GM18861 (cell line): Measurements from ENCODE around the gene MIPOL1.

Experiments
- ATAC-seq: cut with Tn5 transposase; IDR thresholded peaks from one replicate; pipeline ENCODE4 v1.9.1; 2021; ENCODE audit not compliant: unreplicated experiment

MIPOL1 gene

DNA sequence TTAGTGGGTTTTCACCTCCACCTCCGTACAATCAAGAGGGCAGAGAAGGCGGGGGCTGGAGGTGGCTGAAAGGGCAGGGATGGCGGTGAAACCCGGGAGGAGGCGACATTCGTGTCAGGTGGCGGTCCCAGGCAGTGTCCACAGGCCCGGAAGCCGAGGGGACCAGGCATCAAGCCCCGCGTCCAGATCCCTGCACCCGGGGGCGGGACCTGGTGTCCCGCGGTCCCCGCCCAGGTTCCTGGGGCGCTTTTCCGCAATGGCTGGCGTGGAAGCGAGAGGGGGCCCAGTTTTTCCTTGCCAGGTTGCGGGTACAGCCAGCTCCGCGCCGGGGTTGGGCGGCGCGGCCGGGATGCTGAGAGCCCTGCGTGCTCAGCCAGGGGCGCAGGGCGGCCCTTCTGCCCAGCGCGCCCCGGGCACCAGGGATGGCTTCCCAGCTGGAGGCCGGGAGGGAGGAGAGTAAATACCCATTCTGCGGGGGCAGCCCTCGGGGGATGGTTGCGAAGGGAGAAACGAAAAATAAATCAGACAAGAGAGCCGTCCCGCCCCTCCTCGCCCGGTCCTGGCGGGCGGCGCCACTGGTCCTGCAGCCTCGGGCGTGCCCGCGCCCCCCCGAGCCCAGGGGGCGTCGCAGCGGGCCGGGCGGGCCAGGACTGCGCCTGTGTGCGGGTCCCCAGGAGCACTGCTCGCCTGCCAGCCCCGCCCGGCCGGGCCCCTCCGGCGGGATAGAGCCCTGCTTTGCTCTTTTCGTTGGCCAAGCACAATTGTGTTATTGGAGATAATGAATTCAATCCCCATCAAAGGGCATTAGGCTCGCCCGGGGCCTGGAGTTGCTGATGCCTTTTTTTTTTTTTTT lies 385.8 kb downstream of the MIPOL1 start:
- no peak for ATAC-seq

- ATAC-seq: no peak
Measured at GRCh38 chr14:37584211-37585100, 386.7 kb downstream of the MIPOL1 start.

- ATAC-seq: no peak
Measured at GRCh38 chr14:37585101-37585511, 387.4 kb downstream of the MIPOL1 start.

GRCh38 chr14:37585971-37586796 lies 388.4 kb downstream of the MIPOL1 start:
- no peak for ATAC-seq

DNA sequence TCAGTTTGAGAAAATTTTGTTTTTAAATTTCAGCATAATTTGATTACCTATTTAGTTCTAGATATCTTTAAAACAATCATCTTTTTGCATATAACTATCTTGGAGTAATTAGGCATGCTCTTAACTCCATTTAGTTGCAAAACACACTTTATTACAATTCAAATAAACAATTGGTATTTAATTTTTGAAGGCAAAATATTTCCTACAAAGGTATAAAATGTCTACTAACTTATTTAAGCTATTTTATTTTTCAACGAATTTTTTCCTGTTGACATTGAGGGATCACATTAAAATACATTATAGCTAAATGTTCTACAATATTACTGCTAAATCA lies 389.0 kb downstream of the MIPOL1 start:
- ATAC-seq: no peak

DNA sequence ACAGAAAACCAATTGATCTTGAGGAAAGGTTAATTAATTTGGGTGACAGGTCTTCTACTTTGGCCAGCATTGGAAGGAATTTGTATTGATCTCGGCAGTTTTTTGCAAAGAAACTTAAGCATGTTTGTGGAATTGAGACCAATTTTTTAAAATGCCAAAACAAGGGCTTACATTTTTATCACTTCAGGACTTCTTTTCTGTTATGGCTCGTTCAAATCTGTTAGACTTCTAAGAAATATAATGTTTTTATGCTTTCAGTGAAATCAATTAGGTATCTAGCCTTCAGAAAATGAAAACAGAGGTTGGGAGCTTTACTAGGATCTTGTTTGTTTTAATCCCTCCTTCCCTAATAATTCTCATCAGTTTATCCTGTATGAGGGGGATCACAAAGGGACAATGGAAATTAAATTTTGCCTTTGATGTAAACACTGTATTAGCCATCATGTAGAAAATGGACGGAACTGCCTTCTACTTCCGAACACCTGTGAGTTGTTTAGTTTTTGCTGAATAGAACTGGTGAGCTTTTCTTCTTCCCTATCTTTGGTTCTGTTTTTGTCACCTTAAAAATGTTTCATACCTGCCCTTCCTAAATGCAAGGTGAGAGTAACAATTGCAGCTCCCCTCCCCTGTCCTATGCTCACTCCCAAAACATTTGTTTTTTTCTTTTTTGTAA lies 389.5 kb downstream of the MIPOL1 start:
- no peak for ATAC-seq

DNA sequence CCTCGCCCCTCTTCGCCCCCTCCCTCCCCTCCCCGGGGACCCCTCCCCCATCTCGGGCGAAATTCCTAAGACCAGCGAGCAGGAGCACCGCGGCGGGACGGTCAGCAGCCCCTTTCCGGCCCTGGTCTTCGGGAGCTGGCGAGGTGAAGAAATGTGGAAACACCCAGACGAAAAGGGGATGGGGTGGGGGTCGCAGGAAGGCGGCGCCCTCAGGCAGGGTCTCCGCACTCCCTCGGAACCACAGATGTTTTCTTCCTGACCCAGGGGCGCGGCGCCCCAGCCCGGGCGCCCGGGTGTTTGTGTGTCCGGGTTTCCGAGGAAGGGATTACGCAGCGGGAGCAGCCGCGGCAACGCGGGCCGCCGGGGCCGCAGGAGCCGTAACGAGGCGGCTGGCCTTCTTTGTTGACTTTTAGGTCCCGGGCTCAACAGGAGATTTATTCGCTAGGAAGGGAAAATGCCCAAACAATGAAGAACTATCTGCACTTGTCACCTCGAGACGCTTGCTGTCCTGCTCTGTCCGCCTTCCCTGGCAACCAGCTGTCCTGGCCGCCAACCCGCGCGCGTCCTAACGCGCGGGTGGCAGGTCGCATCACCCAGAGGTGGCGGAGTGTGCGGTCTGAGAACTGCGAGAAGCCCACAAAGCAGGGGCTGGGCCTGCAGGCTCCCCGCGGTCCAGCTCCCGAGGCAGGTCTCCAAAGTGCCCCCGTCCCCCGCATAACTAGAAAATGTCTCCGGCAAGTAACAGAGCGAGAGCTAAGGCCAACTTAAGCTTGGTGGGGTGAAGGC lies 390.3 kb downstream of the MIPOL1 start:
- ATAC-seq: no peak

- no peak for ATAC-seq
Measured at GRCh38 chr14:37588667-37588955, 390.9 kb downstream of the MIPOL1 start.

- ATAC-seq: no peak
Measured at GRCh38 chr14:37588956-37589714, 391.4 kb downstream of the MIPOL1 start.

DNA sequence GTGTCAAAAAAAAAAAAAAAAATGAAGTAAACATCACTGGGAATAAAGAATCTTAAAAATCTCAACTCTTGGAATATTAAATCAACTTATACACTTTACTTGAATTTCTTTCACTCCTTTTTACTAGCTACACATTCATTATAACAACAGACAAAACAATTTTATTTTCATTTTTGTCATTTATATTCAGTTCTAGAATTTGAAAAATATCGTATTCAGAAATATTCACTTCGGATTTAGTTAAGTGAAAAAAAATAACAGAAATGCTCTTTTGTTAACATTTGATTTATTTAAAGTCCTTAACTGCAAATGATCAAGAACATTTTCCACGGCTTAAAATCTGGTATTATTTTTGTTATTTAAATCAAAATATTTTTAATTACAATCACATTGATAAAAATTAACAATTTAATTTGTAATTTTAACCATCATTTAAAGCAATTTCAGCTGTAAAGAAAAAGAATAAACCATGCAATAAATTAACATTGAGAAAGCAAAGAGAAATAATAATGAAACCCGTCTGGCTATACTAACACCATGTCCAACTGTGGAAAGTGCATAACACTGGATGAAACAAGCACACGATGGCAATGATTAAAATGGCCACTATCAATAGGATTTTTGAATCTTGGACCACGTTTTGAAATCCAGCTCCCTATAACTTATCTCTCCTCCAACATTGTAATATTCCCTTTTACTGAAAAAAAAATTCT lies 392.1 kb downstream of the MIPOL1 start:
- no peak for ATAC-seq

GRCh38 chr14:37590428-37591139 lies 392.8 kb downstream of the MIPOL1 start:
- ATAC-seq: no peak

DNA sequence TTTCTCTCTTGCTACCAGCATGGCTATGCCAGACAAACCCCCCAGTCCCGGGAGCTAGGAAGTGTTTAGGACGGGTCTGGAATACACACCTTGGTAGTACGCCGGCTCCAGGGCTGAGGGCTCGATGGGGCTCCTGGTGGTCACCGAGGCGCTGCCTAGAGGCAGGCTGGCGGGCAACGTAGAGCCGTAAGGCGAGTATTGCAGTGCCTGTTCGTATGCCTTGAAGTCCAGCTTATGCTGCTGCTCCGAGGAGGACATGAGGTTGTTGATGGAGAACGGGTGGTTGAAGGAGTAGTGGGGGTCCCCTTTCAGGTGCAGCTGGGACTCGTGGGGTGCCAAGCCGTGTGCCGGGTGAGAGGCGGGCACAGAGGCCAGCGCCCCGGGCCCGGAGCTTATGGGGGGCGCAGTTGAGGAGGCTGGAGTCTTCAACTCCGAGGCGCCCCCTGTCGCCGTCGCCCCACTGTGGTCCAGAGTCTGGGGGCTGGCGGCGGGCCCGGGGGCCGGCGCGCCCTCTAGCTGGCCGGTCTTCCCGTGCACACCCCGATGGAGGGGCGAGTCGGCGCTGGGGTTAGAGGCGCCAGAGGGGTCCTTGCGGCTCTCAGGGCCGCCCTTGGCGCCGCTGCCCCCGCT lies 393.7 kb downstream of the MIPOL1 start:
- no peak for ATAC-seq

DNA sequence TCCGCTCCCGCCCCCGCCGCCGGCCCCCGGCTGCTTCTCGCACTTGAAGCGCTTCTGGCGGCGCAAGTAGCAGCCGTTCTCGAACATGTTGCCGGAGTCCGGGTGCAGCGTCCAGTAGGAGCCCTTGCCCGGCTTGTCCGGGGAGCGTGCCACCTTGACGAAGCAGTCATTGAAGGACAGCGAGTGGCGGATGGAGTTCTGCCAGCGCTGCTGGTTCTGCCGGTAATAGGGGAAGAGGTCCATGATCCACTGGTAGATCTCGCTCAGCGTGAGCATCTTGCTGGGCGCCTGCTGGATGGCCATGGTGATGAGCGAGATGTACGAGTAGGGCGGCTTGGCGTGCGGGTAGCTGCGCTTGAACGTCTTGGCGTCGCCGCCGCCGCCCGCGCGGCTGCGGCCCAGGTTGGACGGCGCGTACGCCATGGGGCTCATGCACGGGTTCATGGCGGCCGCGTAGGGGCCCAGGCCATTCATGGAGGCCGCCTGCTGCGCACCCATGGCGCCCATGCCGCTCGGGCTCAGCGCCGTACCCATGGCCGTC lies 394.3 kb downstream of the MIPOL1 start:
- no peak for ATAC-seq

GRCh38 chr14:37592482-37593408 lies 395.0 kb downstream of the MIPOL1 start:
- no peak for ATAC-seq

- no peak for ATAC-seq
Measured at GRCh38 chr14:37593511-37594237, 395.9 kb downstream of the MIPOL1 start.
